Breast epithelium (tissue), 4 donors: ENCODE measurements around the gene TTLL13. TPM values are rescaled to one million over a fixed set of nuclear protein-coding genes. Genes with fewer than 3 reads are reported as not detected.
A peak's percentile ranks its signal among the peaks of the same experiment; 100 is the strongest.

Experiments
- DNase-seq, 2 donors: peaks; one replicate each; pipeline ENCODE4 v3.0.0-alpha.2; 2019; ENCODE audit warnings: low spot score in 2 of 2
- H3K27ac ChIP-seq, 2 donors: fragments of 200-600 bp; sonication (generic) in 1 of 2; one replicate each; pipeline ENCODE4 v1.5.1; 2016 to 2019; ENCODE audit warnings: mild to moderate bottlenecking in 1 of 2
- H3K27me3 ChIP-seq, 2 donors: fragments of 200-600 bp; sonication (generic) in 1 of 2; one replicate each; pipeline versions ENCODE4 v1.5.1 to v1.6.0; 2017 to 2019; ENCODE audit warnings: control low read depth in 1 of 2, mild to moderate bottlenecking in 1 of 2
- H3K36me3 ChIP-seq: fragments of 200-600 bp; one replicate; pipeline ENCODE4 v1.5.1; 2019
- H3K4me1 ChIP-seq, 2 donors: fragments of 200-600 bp; sonication (generic); one replicate each; pipeline ENCODE4 v1.5.1; 2016 to 2019; ENCODE audit warnings: control low read depth in 1 of 2
- H3K4me3 ChIP-seq, 3 donors: fragments of 200-600 bp; sonication (generic); 1 replicate in 2 of 3; 2 replicates in 1 of 3; pipeline ENCODE4 v1.5.1; 2016 to 2019; ENCODE audit warnings: mild to moderate bottlenecking in 3 of 3, moderate library complexity in 2 of 3
- H3K9me3 ChIP-seq, 2 donors: fragments of 200-600 bp; sonication (generic) in 1 of 2; one replicate each; pipeline ENCODE4 v1.5.1; 2016 to 2019; ENCODE audit warnings: control low read depth in 1 of 2
- CTCF ChIP-seq, 3 donors: fragments of 450-650 bp; IDR thresholded peaks; one replicate each; pipeline ENCODE4 v1.5.1; 2016 to 2017; ENCODE audit warnings: antibody characterized with exemption in 3 of 3, mild to moderate bottlenecking in 3 of 3, moderate library complexity in 3 of 3
- POLR2A ChIP-seq: fragments of 450-650 bp; IDR thresholded peaks from one replicate; pipeline ENCODE4 v1.6.1; 2016; ENCODE audit warnings: antibody characterized with exemption, mild to moderate bottlenecking, moderate library complexity
- POLR2AphosphoS5 ChIP-seq, 3 donors: sonication (generic); formaldehyde crosslinking; IDR thresholded peaks; one replicate each; pipeline ENCODE4 v1.6.1; 2017; ENCODE audit warnings: antibody characterized with exemption in 3 of 3
- intact Hi-C: fragments of 100-400 bp; cut with DNase I; formaldehyde crosslinking; loops from one replicate; pipeline ENCODE4 v1.15.1; 2023; ENCODE audit warnings: low total_unique reads
- total RNA-seq, 3 donors: library from RNA; depleted of rRNA; stranded (reverse); fragments of >200 nt; gene quantifications; one replicate each; pipeline ENCODE4 v1.1.0, GENCODE V29; 2016

TTLL13 gene
- total RNA-seq, 3 donors from 2014 or later, result 0.15 TPM; not detected in 2

GRCh38 chr15:90227816-90228772 is 21.3 kb upstream of the TTLL13 start:
- no peaks in the 10 kb centered on the region for H3K4me1 ChIP-seq
- H3K9me3 ChIP-seq, result no peaks in the 10 kb centered on the region
- H3K36me3 ChIP-seq, result no peaks in the 10 kb centered on the region
- intact Hi-C loops, result no loop called here
- TF ChIP-seq POLR2AphosphoS5 (IDR thresholded peaks at IDR 0.05) (no peak), POLR2A (no peak), CTCF (IDR thresholded peaks at IDR 0.05) (no peak)
- no peak for DNase-seq
- H3K27me3 ChIP-seq, result no peaks in the 10 kb centered on the region
- H3K27ac ChIP-seq, result no peak overlapping the region
- H3K4me3 ChIP-seq, result no peak overlapping the region

- H3K4me3 ChIP-seq, result no peak overlapping the region
- no peaks in the 10 kb centered on the region for H3K36me3 ChIP-seq
- TF ChIP-seq CTCF (IDR thresholded peaks at IDR 0.05) (no peak), POLR2AphosphoS5 (IDR thresholded peaks at IDR 0.05) (no peak), POLR2A (no peak)
- H3K4me1 ChIP-seq, result no peaks in the 10 kb centered on the region
- intact Hi-C loops, result no loop called here
- DNase-seq, result no peak
- no peaks in the 10 kb centered on the region for H3K27me3 ChIP-seq
- H3K27ac ChIP-seq, result no peak overlapping the region
- H3K9me3 ChIP-seq, result no peaks in the 10 kb centered on the region
Observed at GRCh38 chr15:90228960-90229359, 20.4 kb upstream of the TTLL13 start.

GRCh38 chr15:90230071-90230494 is 19.3 kb upstream of the TTLL13 start:
- no peak overlapping the region for H3K4me3 ChIP-seq
- TF ChIP-seq POLR2A (no peak), CTCF (IDR thresholded peaks at IDR 0.05) (no peak)
- H3K9me3 ChIP-seq, result no peaks in the 10 kb centered on the region
- peaks cover 0 to 6% of the 10 kb centered on the region in 2 donors for H3K4me1 ChIP-seq
- H3K36me3 ChIP-seq, result no peaks in the 10 kb centered on the region
- intact Hi-C loops, result no loop called here
- H3K27me3 ChIP-seq, result no peaks in the 10 kb centered on the region
- peak overlapping the region; percentile 55 to 65 for H3K27ac ChIP-seq
- DNase-seq, result no peak

- Histone ChIP-seq H3K4me3 (no peak overlapping the region), H3K9me3 (no peaks in the 10 kb centered on the region), H3K27ac (peak overlapping the region; percentile 55 to 65), H3K36me3 (no peaks in the 10 kb centered on the region), H3K27me3 (no peaks in the 10 kb centered on the region), H3K4me1 (peaks cover 0 to 6% of the 10 kb centered on the region in 2 donors)
- intact Hi-C loops, result no loop called here
- TF ChIP-seq CTCF (IDR thresholded peaks at IDR 0.05), result no peak
- DNase-seq, result no peak
Observed at GRCh38 chr15:90230610-90231009, 18.7 kb upstream of the TTLL13 start.
